B cell (primary cell): ENCODE results near the gene CCNA2. TPM values are rescaled to one million over a fixed set of nuclear protein-coding genes. Genes with fewer than 3 reads are reported as not detected.

Experiments used
- ATAC-seq: fragments of 200-7000 bp; cut with Tn5 transposase; one replicate; pipeline ENCODE4 v1.10.0; 2021; ENCODE audit warnings: low read depth, mild to moderate bottlenecking, moderate number of reproducible peaks, moderate library complexity
- CTCF ChIA-PET: fragments of 350-600 bp; sonication (Branson Sonifier 250); formaldehyde crosslinking; loops from one replicate; lab custom pipeline; 2021; ENCODE audit warnings: antibody characterized with exemption, inconsistent platforms; lab: Charles Lee
- POLR2A ChIA-PET: fragments of 350-600 bp; sonication (Branson Sonifier 250); formaldehyde crosslinking; loops from one replicate; lab custom pipeline; 2021; ENCODE audit warnings: antibody characterized with exemption; lab: Charles Lee
- DNase-seq: peaks from one replicate; pipeline ENCODE4 v3.0.0; 2013
- H2AFZ ChIP-seq: 2 replicates; pipeline ENCODE4 v1.6.1; 2012; ENCODE audit warnings: mild to moderate bottlenecking, low read depth, low read length; ENCODE audit not compliant: insufficient read depth, poor library complexity, severe bottlenecking
- H3K27ac ChIP-seq, 2 donors: 1 replicate in 1 of 2; 2 replicates in 1 of 2; pipeline ENCODE4 v1.5.1; 2012 to 2013; ENCODE audit warnings: low read length in 2 of 2, mild to moderate bottlenecking in 2 of 2, moderate library complexity in 1 of 2
- H3K27me3 ChIP-seq, 4 experiments: fragments of 200-600 bp in 1 of 4; sonication (generic) in 1 of 4; replicated peaks in 1 of 4; 1 replicate in 2 of 4; 2 replicates in 2 of 4; pipeline versions ENCODE4 v1.6.1 to v1.7.0; 2013 to 2016; ENCODE audit warnings: low read length in 3 of 4, mild to moderate bottlenecking in 2 of 4, mixed read lengths in 1 of 4, moderate library complexity in 1 of 4; ENCODE audit not compliant: insufficient read depth in 4 of 4, control insufficient read depth in 3 of 4; ENCODE audit errors: control extremely low read depth in 1 of 4
- H3K36me3 ChIP-seq, 2 experiments: replicated peaks in 1 of 2; 1 replicate in 1 of 2; 2 replicates in 1 of 2; pipeline versions ENCODE4 v1.6.1 to v1.7.1; 2013; ENCODE audit warnings: low read length in 1 of 2; ENCODE audit not compliant: insufficient read depth in 2 of 2, control insufficient read depth in 1 of 2; ENCODE audit errors: control extremely low read depth in 1 of 2, extremely low read depth in 1 of 2
- H3K4me1 ChIP-seq, 2 donors: fragments of 200-600 bp in 1 of 2; sonication (generic) in 1 of 2; 1 replicate in 1 of 2; 2 replicates in 1 of 2; pipeline versions ENCODE4 v1.5.1 to v1.6.1; 2013 to 2017; ENCODE audit warnings: low read length in 2 of 2; ENCODE audit not compliant: control insufficient read depth in 2 of 2, insufficient read depth in 2 of 2
- H3K4me2 ChIP-seq: replicated peaks from 2 replicates; pipeline ENCODE3; 2012; ENCODE audit warnings: mild to moderate bottlenecking, low read depth, low read length; ENCODE audit not compliant: poor library complexity, severe bottlenecking
- H3K4me3 ChIP-seq, 5 experiments: fragments of 200-600 bp in 1 of 5; sonication (generic) in 1 of 5; 1 replicate in 3 of 5; 2 replicates in 2 of 5; pipeline versions ENCODE4 v1.5.1 to v1.7.0; 2011 to 2016; ENCODE audit warnings: low read length in 4 of 5, mild to moderate bottlenecking in 4 of 5, low read depth in 2 of 5, control low read depth in 1 of 5, moderate library complexity in 1 of 5; ENCODE audit not compliant: insufficient read depth in 1 of 5; ENCODE audit errors: control extremely low read depth in 1 of 5, extremely low read depth in 1 of 5
- H3K79me2 ChIP-seq: fragments of 200-600 bp; sonication (generic); one replicate; pipeline ENCODE4 v1.6.0; 2016; ENCODE audit warnings: low read length; ENCODE audit not compliant: control insufficient read depth, insufficient read depth
- H3K9ac ChIP-seq: fragments of 200-600 bp; sonication (generic); 2 replicates; pipeline ENCODE4 v1.6.1; 2017; ENCODE audit warnings: mild to moderate bottlenecking, low read length, moderate library complexity
- H3K9me3 ChIP-seq, 3 donors: one replicate each; pipeline versions ENCODE4 v1.6.1 to v1.7.1; 2013; ENCODE audit warnings: low read length in 2 of 3; ENCODE audit not compliant: control insufficient read depth in 2 of 3, insufficient read depth in 1 of 3; ENCODE audit errors: control extremely low read depth in 1 of 3
- H4K20me1 ChIP-seq: 2 replicates; pipeline ENCODE4 v1.6.0; 2012; ENCODE audit warnings: mild to moderate bottlenecking, low read length; ENCODE audit not compliant: insufficient read depth, control insufficient read depth, poor library complexity, severe bottlenecking
- H3K27ac Mint-ChIP-seq: one replicate; pipeline ENCODE4 v1.8.0; 2021; ENCODE audit warnings: mixed read lengths
- H3K27me3 Mint-ChIP-seq: one replicate; pipeline ENCODE4 v1.8.0; 2021; ENCODE audit warnings: mixed read lengths
- H3K4me1 Mint-ChIP-seq: one replicate; pipeline ENCODE4 v1.8.0; 2021; ENCODE audit warnings: mixed read lengths
- H3K4me3 Mint-ChIP-seq: one replicate; pipeline ENCODE4 v1.8.0; 2021; ENCODE audit warnings: mixed read lengths
- H3K9me3 Mint-ChIP-seq: one replicate; pipeline ENCODE4 v1.8.0; 2022; ENCODE audit warnings: mixed read lengths; ENCODE audit not compliant: insufficient read depth
- CTCF ChIP-seq: fragments of 200-600 bp; IDR thresholded peaks from one replicate; pipeline ENCODE4 v1.8.0; 2022; ENCODE audit warnings: antibody characterized with exemption, mild to moderate bottlenecking
- EZH2 ChIP-seq: IDR thresholded peaks from 2 replicates; pipeline ENCODE4 v1.6.1; 2012; ENCODE audit warnings: borderline replicate concordance, low read depth, mild to moderate bottlenecking, moderate library complexity, low read length; ENCODE audit not compliant: insufficient read depth, poor library complexity, severe bottlenecking
- WGBS: methylation state at CpG from one replicate; pipeline ENCODE4 v1.1.5; 2013; ENCODE audit warnings: missing lambda C conversion rate; ENCODE audit not compliant: insufficient coverage; 5-methylcytosine and 5-hydroxymethylcytosine counted together
- intact Hi-C: fragments of 100-400 bp; cut with micrococcal nuclease; formaldehyde crosslinking; loops from one replicate; pipeline ENCODE4 v1.10.0; 2022
- polyA plus RNA-seq: library from polyadenylated mRNA; depleted of rRNA; stranded (reverse); fragments of >200 nt; gene quantifications from 2 replicates; pipeline ENCODE4 v1.2.3, GENCODE V29; 2012
- total RNA-seq, 2 donors: library from RNA; stranded (reverse); fragments of 120-200 nt in 1 of 2; gene quantifications; 1 replicate in 1 of 2; 2 replicates in 1 of 2; pipeline versions ENCODE4 v1.2.3 to v1.2.4, GENCODE V29; 2013 to 2022

Gene CCNA2
- total and polyA plus RNA-seq, 2 donors (not counting 1 experiment from before 2014, with no cell fraction given) = 0.84 to 0.94 TPM

GRCh38 chr4:121811122-121811521 lies 12.6 kb downstream of the CCNA2 start:
- ATAC-seq = no peak
- Histone ChIP-seq H2AFZ (no peak overlapping the region), H3K27ac (no peak overlapping the region), H4K20me1 (no peaks in the 10 kb centered on the region), H3K9ac (no peak overlapping the region), H3K27me3 (no peaks in the 10 kb centered on the region), H3K36me3 (peaks cover 20 to 86% of the 10 kb centered on the region in 2 experiments), H3K4me1 (no peaks in the 10 kb centered on the region), H3K4me3 (no peak overlapping the region), H3K79me2 (peaks cover 2% of the 10 kb centered on the region), H3K9me3 (no peaks in the 10 kb centered on the region), H3K4me2 (no peak overlapping the region)
- Mint-ChIP-seq H3K27me3 (no peaks in the 10 kb centered on the region), H3K27ac (no peak overlapping the region), H3K4me1 (no peaks in the 10 kb centered on the region), H3K9me3 (no peaks in the 10 kb centered on the region), H3K4me3 (no peak overlapping the region)
- TF ChIP-seq CTCF = no peak
- TF ChIP-seq EZH2 = no peak
- ChIA-PET CTCF (no interaction called here), POLR2A (no interaction called here)
- DNase-seq = no peak
- intact Hi-C loops = no loop called here

- Mint-ChIP-seq H3K27ac (no peak overlapping the region), H3K4me3 (no peak overlapping the region), H3K4me1 (peaks cover 18% of the 10 kb centered on the region), H3K27me3 (no peaks in the 10 kb centered on the region), H3K9me3 (no peaks in the 10 kb centered on the region)
- no CpG with 5 or more reads among the region's 4 CpGs for WGBS
- H3K79me2 ChIP-seq = peaks cover 13% of the 10 kb centered on the region
- intact Hi-C loops = no loop called here
- H3K4me3 ChIP-seq = no peak overlapping the region
- ChIA-PET CTCF (no interaction called here), POLR2A (no interaction called here)
- H3K4me2 ChIP-seq = no peak overlapping the region
- H2AFZ ChIP-seq = no peak overlapping the region
- no peak for ATAC-seq
- no peak overlapping the region for H3K27ac ChIP-seq
- no peaks in the 10 kb centered on the region for H3K27me3 ChIP-seq
- peaks cover 4 to 7% of the 10 kb centered on the region in 2 donors for H3K4me1 ChIP-seq
- peaks cover 19 to 76% of the 10 kb centered on the region in 2 experiments for H3K36me3 ChIP-seq
- H3K9me3 ChIP-seq = no peaks in the 10 kb centered on the region
- H4K20me1 ChIP-seq = no peaks in the 10 kb centered on the region
- TF ChIP-seq CTCF = no peak
- H3K9ac ChIP-seq = no peak overlapping the region
- no peak for DNase-seq
Observed at GRCh38 chr4:121806411-121806810, 17.3 kb downstream of the CCNA2 start.
